ENCODE measurements around the gene GRAP2. TPM values are rescaled to one million over a fixed set of nuclear protein-coding genes. Genes with fewer than 3 reads are reported as not detected.

The GRAP2 gene
- total RNA-seq, 1 experiment from 2014 or later: 0.42 TPM

GRCh38 chr22:40004836-40005235 lies 104.0 kb downstream of the GRAP2 start:
- H3K27me3 ChIP-seq (ENCODE audit: insufficient read depth, low read length): no peaks in the 10 kb centered on the region
- H3K4me3 ChIP-seq (replicated peaks in 1 of 2; ENCODE audit: low read depth in 1 of 2, low read length in 2 of 2): no peak overlapping the region
- H3K4me2 ChIP-seq (ENCODE audit: low read length): no peak overlapping the region
- no peak for ATAC-seq
- no TSS peak for BruUV-seq (replicated peaks)
- TF ChIP-seq ZFX (IDR thresholded peaks at IDR 0.05): no peak
- TF ChIP-seq JUND (IDR thresholded peaks at IDR 0.05): no peak
- TF ChIP-seq POLR2A (IDR thresholded peaks at IDR 0.05; ENCODE audit: borderline replicate concordance, extremely low read depth, insufficient read depth, insufficient read length): no peak
- H4K20me1 ChIP-seq (ENCODE audit: insufficient read depth): no peaks in the 10 kb centered on the region
- intact Hi-C loops (cut with micrococcal nuclease): no loop called here
- no peak overlapping the region for H2AFZ ChIP-seq (ENCODE audit: low read depth, low read length, poor library complexity, severe bottlenecking)
- no peak overlapping the region for H3K9ac ChIP-seq (ENCODE audit: low read length)
- no peak overlapping the region for H3K27ac ChIP-seq (ENCODE audit: low read depth, low read length)
- H3K4me1 ChIP-seq (ENCODE audit: control insufficient read depth in 1 of 2, insufficient read depth in 2 of 2, low read length in 2 of 2): peaks cover 5 to 6% of the 10 kb centered on the region in 2 experiments; a peak in 2 of 4 replicates
- RAD21 ChIA-PET (ENCODE audit: low non-redundant PET in 1 of 2, low total read pairs in 2 of 2, uncharacterized antibody in 2 of 2, unreplicated experiment in 2 of 2): no interaction called here
- peaks cover 51% of the 10 kb centered on the region for H3K79me2 ChIP-seq (ENCODE audit: insufficient read depth, low read length)
- POLR2A ChIA-PET: no interaction called here
- H3K36me3 ChIP-seq (ENCODE audit: control insufficient read depth in 1 of 2, insufficient read depth in 2 of 2, low read length in 2 of 2): 0 out of 4 replicates have a peak, but pooled peaks cover 0 to 6% of the 10 kb centered on the region in 2 experiments
- no peaks in the 10 kb centered on the region for H3K9me3 ChIP-seq (ENCODE audit: control insufficient read depth in 1 of 2, insufficient read depth in 1 of 2, low read depth in 1 of 2, low read length in 2 of 2)
- CTCF ChIA-PET: no interaction called here
- H3K9me2 ChIP-seq (ENCODE audit: insufficient read depth): no peaks in the 10 kb centered on the region
- no peak for DNase-seq (ENCODE audit: low read depth, low spot score)

DNA sequence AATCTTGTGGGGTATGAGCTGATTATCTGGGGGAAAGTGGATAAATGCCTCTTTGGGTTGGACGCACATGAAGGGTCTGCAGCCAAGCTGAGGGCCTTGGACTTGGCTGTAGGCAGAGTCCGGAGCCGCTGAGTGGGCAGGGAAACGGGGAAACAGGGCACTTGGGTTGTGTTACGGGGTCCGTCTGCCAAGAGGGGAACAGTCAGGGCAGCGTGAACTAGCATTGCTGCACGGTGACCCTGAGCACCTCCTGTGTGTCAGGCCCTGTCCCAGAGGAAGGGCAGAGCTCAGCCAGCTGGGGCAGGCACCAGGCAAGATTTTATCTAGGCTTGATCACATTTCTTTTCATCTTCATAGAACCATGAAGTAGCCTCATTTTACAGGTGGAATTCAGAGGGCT lies 105.8 kb downstream of the GRAP2 start:
- BruUV-seq (replicated peaks): no TSS peak
- Histone ChIP-seq H3K4me3 (replicated peaks in 1 of 2; ENCODE audit: low read depth in 1 of 2, low read length in 2 of 2) (no peak overlapping the region), H2AFZ (ENCODE audit: low read depth, low read length, poor library complexity, severe bottlenecking) (no peak overlapping the region), H3K9ac (ENCODE audit: low read length) (no peak overlapping the region), H4K20me1 (ENCODE audit: insufficient read depth) (no peaks in the 10 kb centered on the region), H3K4me1 (ENCODE audit: control insufficient read depth in 1 of 2, insufficient read depth in 2 of 2, low read length in 2 of 2) (peaks cover 5 to 6% of the 10 kb centered on the region in 2 experiments; a peak in 2 of 4 replicates), H3K79me2 (ENCODE audit: insufficient read depth, low read length) (peaks cover 41% of the 10 kb centered on the region), H3K27ac (ENCODE audit: low read depth, low read length) (no peak overlapping the region), H3K27me3 (ENCODE audit: insufficient read depth, low read length) (no peaks in the 10 kb centered on the region), H3K9me3 (ENCODE audit: control insufficient read depth in 1 of 2, insufficient read depth in 1 of 2, low read depth in 1 of 2, low read length in 2 of 2) (no peaks in the 10 kb centered on the region), H3K36me3 (ENCODE audit: control insufficient read depth in 1 of 2, insufficient read depth in 2 of 2, low read length in 2 of 2) (no peaks in the 10 kb centered on the region), H3K4me2 (ENCODE audit: low read length) (no peak overlapping the region), H3K9me2 (ENCODE audit: insufficient read depth) (no peaks in the 10 kb centered on the region)
- ATAC-seq (no peak), DNase-seq (ENCODE audit: low read depth, low spot score) (no peak)
- intact Hi-C loops (cut with micrococcal nuclease): no loop called here
- ChIA-PET POLR2A (interaction anchor here (0.6 kb wide), 1 partner anchor 483 kb away, joined by 3 read pairs; no protein-coding TSS in a partner anchor), CTCF (no interaction called here), RAD21 (ENCODE audit: low non-redundant PET in 1 of 2, low total read pairs in 2 of 2, uncharacterized antibody in 2 of 2, unreplicated experiment in 2 of 2) (no interaction called here)
- TF ChIP-seq FOSL1 (IDR thresholded peaks at IDR 0.05; ENCODE audit: low read depth) (no peak), SRF (IDR thresholded peaks at IDR 0.05; ENCODE audit: low read depth) (no peak), SP1 (IDR thresholded peaks at IDR 0.05; ENCODE audit: low read depth) (no peak), EZH2phosphoT487 (IDR thresholded peaks at IDR 0.05; ENCODE audit: borderline replicate concordance) (no peak), CEBPB (IDR thresholded peaks at IDR 0.05; ENCODE audit: low read depth) (no peak), ZBTB33 (IDR thresholded peaks at IDR 0.05; ENCODE audit: extremely low read depth, insufficient replicate concordance, low read length) (no peak), ZFX (IDR thresholded peaks at IDR 0.05) (no peak), ELF1 (IDR thresholded peaks at IDR 0.05; ENCODE audit: borderline replicate concordance, low read depth) (no peak), ZNF274 (IDR thresholded peaks at IDR 0.05; ENCODE audit: low read depth, low read length) (no peak), EGR1 (IDR thresholded peaks at IDR 0.05; ENCODE audit: low read depth) (no peak)
- TF ChIP-seq, protein P1, sequence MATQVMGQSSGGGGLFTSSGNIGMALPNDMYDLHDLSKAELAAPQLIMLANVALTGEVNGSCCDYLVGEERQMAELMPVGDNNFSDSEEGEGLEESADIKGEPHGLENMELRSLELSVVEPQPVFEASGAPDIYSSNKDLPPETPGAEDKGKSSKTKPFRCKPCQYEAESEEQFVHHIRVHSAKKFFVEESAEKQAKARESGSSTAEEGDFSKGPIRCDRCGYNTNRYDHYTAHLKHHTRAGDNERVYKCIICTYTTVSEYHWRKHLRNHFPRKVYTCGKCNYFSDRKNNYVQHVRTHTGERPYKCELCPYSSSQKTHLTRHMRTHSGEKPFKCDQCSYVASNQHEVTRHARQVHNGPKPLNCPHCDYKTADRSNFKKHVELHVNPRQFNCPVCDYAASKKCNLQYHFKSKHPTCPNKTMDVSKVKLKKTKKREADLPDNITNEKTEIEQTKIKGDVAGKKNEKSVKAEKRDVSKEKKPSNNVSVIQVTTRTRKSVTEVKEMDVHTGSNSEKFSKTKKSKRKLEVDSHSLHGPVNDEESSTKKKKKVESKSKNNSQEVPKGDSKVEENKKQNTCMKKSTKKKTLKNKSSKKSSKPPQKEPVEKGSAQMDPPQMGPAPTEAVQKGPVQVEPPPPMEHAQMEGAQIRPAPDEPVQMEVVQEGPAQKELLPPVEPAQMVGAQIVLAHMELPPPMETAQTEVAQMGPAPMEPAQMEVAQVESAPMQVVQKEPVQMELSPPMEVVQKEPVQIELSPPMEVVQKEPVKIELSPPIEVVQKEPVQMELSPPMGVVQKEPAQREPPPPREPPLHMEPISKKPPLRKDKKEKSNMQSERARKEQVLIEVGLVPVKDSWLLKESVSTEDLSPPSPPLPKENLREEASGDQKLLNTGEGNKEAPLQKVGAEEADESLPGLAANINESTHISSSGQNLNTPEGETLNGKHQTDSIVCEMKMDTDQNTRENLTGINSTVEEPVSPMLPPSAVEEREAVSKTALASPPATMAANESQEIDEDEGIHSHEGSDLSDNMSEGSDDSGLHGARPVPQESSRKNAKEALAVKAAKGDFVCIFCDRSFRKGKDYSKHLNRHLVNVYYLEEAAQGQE (IDR thresholded peaks at IDR 0.05; ENCODE audit: low read depth): no peak
